ENCODE results near the gene DGKI. TPM values are rescaled to one million over a fixed set of nuclear protein-coding genes. Genes with fewer than 3 reads are reported as not detected.

Gene DGKI
- total RNA-seq, 4 donors from 2014 or later: 0.98 to 7.3 (median 2.7) TPM

GRCh38 chr7:137469191-137469811 is 377.5 kb downstream of the DGKI start:
- no peak for TF ChIP-seq CTCF (IDR thresholded peaks at IDR 0.05; ENCODE audit: low read depth)

- TF ChIP-seq CTCF (IDR thresholded peaks at IDR 0.05; ENCODE audit: low read depth): no peak
Observed at GRCh38 chr7:137462847-137463246, 383.9 kb downstream of the DGKI start.

- TF ChIP-seq CTCF (IDR thresholded peaks at IDR 0.05; ENCODE audit: low read depth): no peak
Observed at GRCh38 chr7:137462074-137462715, 384.6 kb downstream of the DGKI start.

GRCh38 chr7:137458399-137458798 is 388.4 kb downstream of the DGKI start:
- TF ChIP-seq CTCF (IDR thresholded peaks at IDR 0.05; ENCODE audit: low read depth): no peak

GRCh38 chr7:137454767-137455166 is 392.0 kb downstream of the DGKI start:
- no peak for TF ChIP-seq CTCF (IDR thresholded peaks at IDR 0.05; ENCODE audit: low read depth)

GRCh38 chr7:137454246-137454724 is 392.5 kb downstream of the DGKI start:
- no peak for TF ChIP-seq CTCF (IDR thresholded peaks at IDR 0.05; ENCODE audit: low read depth)

- no peak for TF ChIP-seq CTCF (IDR thresholded peaks at IDR 0.05; ENCODE audit: low read depth)
Observed at GRCh38 chr7:137453356-137453755, 393.4 kb downstream of the DGKI start.

Measured in subcutaneous adipose tissue (tissue), 4 donors.